HG02852 (cell line): ENCODE measurements around the gene SCUBE3.

ENCODE experiments used
- ATAC-seq: cut with Tn5 transposase; IDR thresholded peaks from one replicate; pipeline ENCODE4 v1.9.1; 2021; ENCODE audit warnings: mild to moderate bottlenecking, moderate library complexity; ENCODE audit not compliant: unreplicated experiment

SCUBE3 gene

DNA sequence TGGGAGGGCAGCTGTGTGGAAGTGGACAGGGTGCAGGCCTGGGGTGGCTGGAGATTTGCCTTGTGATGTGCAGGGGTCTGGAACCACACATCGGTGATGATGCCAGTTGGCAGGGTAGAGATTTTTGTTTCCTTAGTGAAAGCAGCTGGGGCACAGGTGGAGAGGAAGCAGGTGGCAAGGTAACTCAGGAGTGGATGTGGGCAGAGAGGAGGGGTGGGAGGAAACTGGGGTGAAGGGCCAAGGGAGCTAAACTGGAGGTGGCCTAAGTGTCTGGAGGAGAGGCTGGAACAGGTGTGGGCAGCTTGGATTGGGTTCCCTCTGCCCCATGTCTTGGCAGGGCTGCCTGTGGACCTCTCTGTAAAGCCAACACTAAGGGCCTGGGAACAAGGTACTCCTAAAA lies 4.7 kb upstream of the SCUBE3 start:
- no peak for ATAC-seq

DNA sequence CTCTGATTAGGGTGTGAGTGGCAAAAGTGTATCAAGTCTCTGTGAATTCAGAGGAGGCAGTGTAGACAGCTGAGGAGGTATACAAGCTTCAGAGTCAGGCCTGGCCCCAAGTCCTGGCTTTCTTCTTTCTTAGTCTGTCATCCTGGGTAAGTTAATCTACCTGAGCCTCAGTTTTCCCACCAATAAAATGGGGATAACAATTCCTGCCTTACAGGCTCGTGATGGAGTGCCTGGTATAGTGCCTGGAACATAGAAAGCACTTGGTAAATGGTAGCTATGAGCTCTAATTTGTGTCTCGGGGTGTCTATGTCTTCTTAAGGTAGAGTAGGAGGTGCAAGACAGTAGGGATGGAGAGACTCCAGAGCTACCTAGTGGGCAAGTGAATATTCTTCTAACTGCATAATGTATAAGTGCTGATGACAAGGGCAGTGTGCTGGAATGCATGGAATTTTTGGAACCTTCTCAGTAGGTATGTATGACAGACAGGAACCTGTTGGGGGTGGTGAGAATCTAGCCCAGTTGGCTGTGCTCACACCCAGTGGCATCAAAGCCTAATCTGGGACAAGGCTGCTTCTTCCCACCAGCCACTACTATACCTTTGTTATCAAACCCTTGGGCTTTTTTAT lies 4.0 kb upstream of the SCUBE3 start:
- no peak for ATAC-seq

- no peak for ATAC-seq
Measured at GRCh38 chr6:35213298-35213791, 411 bp upstream of the SCUBE3 start.

DNA sequence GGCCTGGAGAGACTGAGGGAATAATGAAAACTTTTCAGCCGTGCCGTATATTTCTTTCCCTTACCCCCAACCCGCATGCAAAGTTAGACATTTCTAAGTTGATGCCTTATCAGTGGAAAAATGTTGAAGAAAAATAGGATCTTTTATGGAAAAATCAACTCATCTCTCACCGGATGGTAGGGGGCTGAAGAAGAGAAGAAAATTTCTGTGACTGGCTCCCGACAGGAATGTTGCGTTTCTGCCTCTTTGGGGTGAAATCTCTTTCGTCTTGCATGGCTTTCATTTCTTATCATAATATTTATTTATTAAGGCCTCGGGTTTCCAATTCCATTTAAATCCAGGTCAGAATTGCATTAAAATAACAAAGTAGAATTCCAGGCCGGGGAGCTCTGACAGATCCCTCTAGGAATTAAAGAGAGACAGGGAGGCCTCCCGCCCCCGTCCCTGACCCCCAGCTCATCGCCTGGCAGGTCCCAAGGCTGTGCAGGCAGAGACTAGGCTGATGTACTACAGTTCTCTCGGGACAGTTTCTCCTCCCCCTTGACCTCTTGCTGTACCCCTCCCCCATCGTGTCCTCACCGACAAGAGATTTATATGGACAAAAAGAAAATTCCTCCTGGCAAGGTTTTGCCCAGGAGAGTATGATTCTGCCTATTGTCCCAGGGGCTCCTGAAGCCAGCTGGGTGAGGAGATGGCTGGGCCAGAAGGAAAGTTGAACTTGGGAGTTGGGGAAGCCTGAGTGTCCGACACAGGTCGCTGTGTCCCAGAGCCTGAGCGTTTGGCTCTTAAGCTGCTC lies 1.3 kb downstream of the SCUBE3 start:
- ATAC-seq = no peak

GRCh38 chr6:35215665-35216411 lies 2.1 kb downstream of the SCUBE3 start:
- no peak for ATAC-seq

GRCh38 chr6:35216412-35216732 lies 2.6 kb downstream of the SCUBE3 start:
- ATAC-seq = no peak

GRCh38 chr6:35216851-35217811 lies 3.4 kb downstream of the SCUBE3 start:
- no peak for ATAC-seq

GRCh38 chr6:35218021-35218420 lies 4.3 kb downstream of the SCUBE3 start:
- ATAC-seq = no peak

- no peak for ATAC-seq
Measured at GRCh38 chr6:35218456-35218855, 4.7 kb downstream of the SCUBE3 start.

DNA sequence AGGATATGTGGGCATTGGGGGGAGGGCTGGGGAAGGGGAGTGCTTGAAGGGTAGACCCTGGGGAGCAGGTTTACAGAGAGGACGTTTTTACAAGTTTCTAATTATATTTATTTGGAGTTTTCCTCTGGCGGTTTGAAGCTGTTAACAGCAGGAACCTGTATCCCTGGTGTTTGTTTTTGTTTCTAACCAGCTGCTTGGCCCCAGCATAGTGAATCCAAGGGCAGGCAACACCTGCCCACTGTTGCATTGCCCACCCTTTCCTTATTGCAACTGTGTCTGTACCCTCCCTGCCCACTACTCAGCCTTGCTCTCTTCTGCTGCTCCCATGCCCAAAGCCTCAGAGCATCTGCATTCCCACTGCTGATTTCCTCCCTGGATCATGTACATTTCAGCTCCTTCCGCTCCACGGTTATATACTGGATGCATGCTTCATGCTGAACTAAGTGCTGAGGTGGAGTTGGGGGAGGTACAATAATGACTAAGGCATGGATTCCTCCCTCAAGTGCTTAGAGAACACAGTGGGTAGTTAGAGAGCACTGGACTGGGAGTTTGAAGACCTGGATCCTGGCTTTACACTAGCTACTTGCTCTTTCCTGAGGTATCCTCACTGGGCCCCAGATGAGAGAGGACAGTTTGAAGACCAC lies 6.0 kb downstream of the SCUBE3 start:
- no peak for ATAC-seq

DNA sequence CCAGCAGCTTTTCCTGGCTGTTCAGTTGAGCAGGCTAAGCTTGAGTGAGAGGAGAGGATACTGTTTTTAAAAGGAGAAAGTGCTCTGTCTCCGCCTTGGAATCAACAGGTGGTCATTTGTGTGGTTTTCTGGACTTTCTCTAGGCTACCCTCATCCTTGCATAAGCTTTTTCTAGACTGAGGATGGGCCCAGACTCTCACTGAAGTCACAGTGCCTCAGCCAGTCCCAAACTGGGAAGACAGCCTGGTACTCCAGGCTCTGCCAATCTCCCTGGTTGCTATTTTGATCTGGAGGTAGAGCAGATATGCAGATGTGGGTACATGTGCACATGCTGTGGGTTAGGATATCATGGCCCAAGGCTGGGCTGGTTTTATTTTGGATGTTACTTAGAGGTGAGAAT lies 7.0 kb downstream of the SCUBE3 start:
- ATAC-seq = no peak

DNA sequence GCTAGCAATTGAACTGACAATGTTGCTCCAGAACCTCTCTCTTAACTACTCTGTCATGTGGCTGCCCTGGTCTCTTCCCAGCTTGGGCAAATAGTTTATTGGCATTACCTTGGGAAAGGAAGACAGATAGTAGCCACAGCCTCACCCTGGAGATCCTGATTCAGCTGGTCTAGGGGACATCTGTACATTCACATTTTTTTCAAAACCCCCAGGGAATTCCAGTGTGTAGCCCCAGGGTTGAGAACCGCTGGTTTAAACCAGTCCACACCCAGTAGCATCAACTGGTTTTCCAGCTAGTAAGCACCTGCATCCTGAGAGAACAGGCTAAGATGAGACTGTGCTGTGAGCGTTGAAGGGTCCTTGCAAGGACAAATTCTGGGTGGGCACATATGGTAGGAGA lies 9.6 kb downstream of the SCUBE3 start:
- no peak for ATAC-seq

DNA sequence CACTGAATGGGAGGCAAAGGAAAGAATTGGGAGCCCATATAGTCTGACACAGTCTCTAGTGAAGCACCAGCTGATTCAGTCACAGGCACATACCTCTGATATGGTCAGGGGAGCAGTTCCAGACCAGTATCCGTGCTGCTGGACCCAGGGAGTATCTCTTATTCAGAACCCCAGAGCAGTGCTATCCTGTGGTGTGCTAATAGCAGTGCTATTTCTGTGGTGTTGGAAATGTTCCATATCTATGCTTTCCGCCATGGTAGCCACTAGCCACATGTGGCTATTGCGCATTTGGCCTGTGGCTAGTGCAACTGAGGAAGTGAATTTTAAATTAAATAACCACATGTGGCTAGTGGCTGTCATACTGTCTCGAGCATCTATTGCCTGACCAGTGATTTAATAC lies 11.0 kb downstream of the SCUBE3 start:
- no peak for ATAC-seq

- no peak for ATAC-seq
Measured at GRCh38 chr6:35228481-35228880, 14.7 kb downstream of the SCUBE3 start.

GRCh38 chr6:35229304-35229703 lies 15.5 kb downstream of the SCUBE3 start:
- ATAC-seq = no peak

GRCh38 chr6:35230498-35230897 lies 16.7 kb downstream of the SCUBE3 start:
- ATAC-seq = no peak

DNA sequence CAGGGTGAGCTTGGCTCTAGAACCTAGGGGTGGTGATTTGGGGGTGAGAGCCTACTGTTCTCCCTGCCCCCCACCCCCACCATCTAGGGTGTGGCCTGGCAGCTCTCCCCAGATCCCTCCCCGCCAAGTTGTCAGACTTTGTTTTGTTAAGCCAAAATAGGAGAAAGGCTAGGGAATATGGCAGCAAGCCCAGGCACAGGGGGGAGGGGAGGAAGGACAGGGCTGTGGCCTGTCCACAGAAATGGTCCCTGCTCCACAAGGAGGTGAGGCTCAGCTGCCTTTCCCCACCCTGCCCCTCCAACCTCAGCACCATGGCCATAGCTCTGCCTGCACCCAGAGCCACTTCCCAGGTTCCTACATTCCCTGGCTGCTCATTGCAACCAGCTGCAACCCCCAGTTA lies 17.2 kb downstream of the SCUBE3 start:
- no peak for ATAC-seq

- ATAC-seq = no peak
Measured at GRCh38 chr6:35231563-35231962, 17.8 kb downstream of the SCUBE3 start.

- ATAC-seq = no peak
Measured at GRCh38 chr6:35234901-35235300, 21.1 kb downstream of the SCUBE3 start.

DNA sequence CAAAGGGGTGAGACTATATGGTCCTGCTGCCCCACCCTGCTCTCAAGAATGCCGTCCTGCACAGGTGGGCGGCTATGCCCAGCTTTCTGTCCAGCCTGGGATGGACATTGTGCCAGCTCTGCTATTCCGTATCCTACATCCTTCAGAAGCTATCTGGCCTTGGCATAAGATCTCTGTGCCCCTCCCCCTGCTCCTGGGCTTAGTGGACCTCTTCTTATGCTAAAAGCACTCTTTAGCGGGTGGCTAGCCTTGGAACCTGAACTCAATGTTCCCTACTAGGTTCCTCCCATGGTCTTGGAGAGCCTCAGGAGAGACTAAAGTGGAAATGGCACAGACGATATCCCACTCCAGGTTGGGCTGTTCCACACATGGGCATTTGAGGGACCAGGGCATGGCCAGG lies 22.5 kb downstream of the SCUBE3 start:
- no peak for ATAC-seq
